Spleen (tissue), 11 donors: ENCODE measurements around the gene TTC23. TPM values are rescaled to one million over a fixed set of nuclear protein-coding genes. Genes with fewer than 3 reads are reported as not detected.

Source experiments
- DNase-seq: peaks from one replicate; pipeline ENCODE4 v3.0.0-alpha.2; 2020
- H3K27ac ChIP-seq, 8 donors: fragments of 200-600 bp; sonication (generic) in 7 of 8; 1 replicate in 4 of 8; 2 replicates in 4 of 8; pipeline versions ENCODE4 v1.5.0 to v1.8.0; 2016 to 2021; ENCODE audit warnings: inconsistent platforms in 4 of 8, mild to moderate bottlenecking in 4 of 8, moderate library complexity in 1 of 8
- H3K27me3 ChIP-seq, 7 donors: fragments of 200-600 bp; sonication (generic) in 6 of 7; replicated peaks in 1 of 7; 1 replicate in 4 of 7; 2 replicates in 3 of 7; pipeline versions ENCODE4 v1.5.0 to v1.8.0; 2016 to 2021; ENCODE audit warnings: inconsistent platforms in 3 of 7, mild to moderate bottlenecking in 1 of 7
- H3K36me3 ChIP-seq, 6 donors: fragments of 200-600 bp; sonication (generic) in 5 of 6; 1 replicate in 4 of 6; 2 replicates in 2 of 6; pipeline versions ENCODE4 v1.5.0 to v1.8.0; 2016 to 2021; ENCODE audit warnings: inconsistent platforms in 2 of 6
- H3K4me1 ChIP-seq, 6 donors: fragments of 200-600 bp; sonication (generic) in 5 of 6; 1 replicate in 3 of 6; 2 replicates in 3 of 6; pipeline versions ENCODE4 v1.5.0 to v1.8.0; 2016 to 2021; ENCODE audit warnings: inconsistent platforms in 3 of 6
- H3K4me3 ChIP-seq, 8 donors: fragments of 200-600 bp; sonication (generic) in 7 of 8; 1 replicate in 4 of 8; 2 replicates in 4 of 8; pipeline versions ENCODE4 v1.5.0 to v1.8.0; 2016 to 2021; ENCODE audit warnings: inconsistent platforms in 4 of 8, mild to moderate bottlenecking in 4 of 8, moderate library complexity in 2 of 8
- H3K9me3 ChIP-seq, 8 donors: fragments of 200-600 bp; sonication (generic) in 7 of 8; 1 replicate in 4 of 8; 2 replicates in 4 of 8; pipeline versions ENCODE4 v1.5.0 to v1.8.0; 2016 to 2021; ENCODE audit warnings: inconsistent platforms in 4 of 8
- CTCF ChIP-seq, 11 experiments: fragments of 200-600 bp in 7 of 11; fragments of 450-650 bp in 4 of 11; sonication (generic) in 4 of 11; IDR thresholded peaks in 8 of 11; conservative IDR thresholded peaks in 3 of 11; 1 replicate in 7 of 11; 2 replicates in 4 of 11; pipeline versions ENCODE4 v1.4.0 to v1.8.0; 2016 to 2021; ENCODE audit warnings: antibody characterized with exemption in 11 of 11, inconsistent platforms in 4 of 11, mild to moderate bottlenecking in 1 of 11
- POLR2A ChIP-seq, 3 donors: fragments of 450-650 bp; IDR thresholded peaks; one replicate each; pipeline ENCODE4 v1.5.1; 2017; ENCODE audit warnings: antibody characterized with exemption in 3 of 3, mild to moderate bottlenecking in 1 of 3
- POLR2AphosphoS5 ChIP-seq, 3 donors: sonication (generic); formaldehyde crosslinking; IDR thresholded peaks; one replicate each; pipeline ENCODE4 v1.5.1; 2017; ENCODE audit warnings: antibody characterized with exemption in 3 of 3
- WGBS, 5 donors: extraction: QIAGEN DNeasy Blood & Tissue Kit in 3 of 5; methylation state at CpG; one replicate each; pipeline versions ENCODE4 v1.1.5 to v1.1.7; 2013 to 2018; 5-methylcytosine and 5-hydroxymethylcytosine counted together
- intact Hi-C: fragments of 100-400 bp; cut with DNase I; formaldehyde crosslinking; loops from one replicate; pipeline ENCODE4 v1.15.0; 2023; ENCODE audit warnings: low total_unique reads
- polyA plus RNA-seq, 3 donors: library from polyadenylated mRNA; stranded (reverse); fragments of 200-250 nt; gene quantifications; one replicate each; pipeline ENCODE4 v1.2.1, GENCODE V29; 2013
- total RNA-seq, 7 donors: library from RNA; depleted of rRNA in 3 of 7; stranded (reverse); fragments of >200 nt in 3 of 7; fragmentation: NEBNext Ultra II Directional in 4 of 7; extraction: Animal tissue kit (Norgen Biotek cat#: 25700) in 4 of 7; gene quantifications; one replicate each; pipeline versions ENCODE4 v1.1.0 to v1.2.1, GENCODE V29; 2016 to 2021
- donor health status: healthy with polysubstance abuse.
- donor health status: DM: no; HTN: no; CAD: no; lungs with moderate emphysema.
- donor health status: DM: no; HTN: no; CAD: no.
- donor health status: Bipolar disorder and iron deficiency.
- donor health status: healthy.
- donor health status: DM: no; HTN: no; CAD: no.
- donor health status: DM: yes; HTN: yes; CAD: no.

Gene TTC23
- total and polyA plus RNA-seq, 10 donors, result 3.6 to 17.0 (median 12.0) TPM

GRCh38 chr15:99279290-99279689 is 29.9 kb upstream of the TTC23 start:
- Histone ChIP-seq H3K27me3 (no peaks in the 10 kb centered on the region), H3K36me3 (peaks cover 0 to 6% (median 0%) of the 10 kb centered on the region in 6 donors), H3K4me1 (peaks cover 0 to 45% (median 8%) of the 10 kb centered on the region in 6 donors), H3K27ac (no peak overlapping the region), H3K9me3 (no peaks in the 10 kb centered on the region), H3K4me3 (no peak overlapping the region)
- TF ChIP-seq POLR2AphosphoS5 (IDR thresholded peaks at IDR 0.05) (no peak), CTCF (IDR thresholded peaks at IDR 0.05 in 8 of 11, conservative IDR thresholded peaks at IDR 0.05 in 3 of 11) (no peak), POLR2A (IDR thresholded peaks at IDR 0.05) (no peak)
- 43 to 59% (median 54%) methylated on average over 3 of the region's 3 CpGs for WGBS, 5 donors
- intact Hi-C loops, result loop anchor here (10.0 kb wide), 1 partner anchor 476 kb away; no protein-coding TSS in a partner anchor
- no peak for DNase-seq

GRCh38 chr15:99275525-99276128 is 26.2 kb upstream of the TTC23 start:
- intact Hi-C loops, result loop anchor here (10.0 kb wide), 1 partner anchor 479 kb away; no protein-coding TSS in a partner anchor
- no peak overlapping the region for H3K27ac ChIP-seq
- H3K36me3 ChIP-seq, result peaks cover 0 to 6% (median 0%) of the 10 kb centered on the region in 6 donors
- no peaks in the 10 kb centered on the region for H3K27me3 ChIP-seq
- peaks cover 0 to 28% (median 3%) of the 10 kb centered on the region in 6 donors for H3K4me1 ChIP-seq
- DNase-seq, result no peak
- TF ChIP-seq POLR2A (IDR thresholded peaks at IDR 0.05) (no peak), POLR2AphosphoS5 (IDR thresholded peaks at IDR 0.05) (no peak), CTCF (IDR thresholded peaks at IDR 0.05 in 8 of 11, conservative IDR thresholded peaks at IDR 0.05 in 3 of 11) (no peak)
- H3K9me3 ChIP-seq, result no peaks in the 10 kb centered on the region
- 68 to 89% (median 79%) methylated on average over 9 of the region's 9 CpGs for WGBS, 5 donors
- H3K4me3 ChIP-seq, result no peak overlapping the region

- H3K27me3 ChIP-seq, result no peaks in the 10 kb centered on the region
- H3K27ac ChIP-seq, result no peak overlapping the region
- WGBS, 5 donors, result 97 to 100% (median 97%) methylated on average over 2 of the region's 2 CpGs
- peaks cover 0 to 24% (median 3%) of the 10 kb centered on the region in 6 donors for H3K4me1 ChIP-seq
- no peak overlapping the region for H3K4me3 ChIP-seq
- intact Hi-C loops, result loop anchor here (10.0 kb wide), 1 partner anchor 480 kb away; no protein-coding TSS in a partner anchor
- DNase-seq, result no peak
- H3K36me3 ChIP-seq, result peaks cover 0 to 6% (median 0%) of the 10 kb centered on the region in 6 donors
- TF ChIP-seq CTCF (IDR thresholded peaks at IDR 0.05 in 8 of 11, conservative IDR thresholded peaks at IDR 0.05 in 3 of 11) (no peak), POLR2AphosphoS5 (IDR thresholded peaks at IDR 0.05) (no peak), POLR2A (IDR thresholded peaks at IDR 0.05) (no peak)
- H3K9me3 ChIP-seq, result no peaks in the 10 kb centered on the region
Measured at GRCh38 chr15:99275061-99275460, 25.7 kb upstream of the TTC23 start.

GRCh38 chr15:99273801-99274200 is 24.4 kb upstream of the TTC23 start:
- no peak overlapping the region for H3K4me3 ChIP-seq
- intact Hi-C loops, result loop anchor here (10.0 kb wide), 1 partner anchor 481 kb away; no protein-coding TSS in a partner anchor
- no peaks in the 10 kb centered on the region for H3K9me3 ChIP-seq
- WGBS, 5 donors, result 82 to 93% (median 87%) methylated on average over 3 of the region's 3 CpGs
- H3K27ac ChIP-seq, result no peak overlapping the region
- H3K27me3 ChIP-seq, result no peaks in the 10 kb centered on the region
- no peak for DNase-seq
- peaks cover 0 to 17% (median 3%) of the 10 kb centered on the region in 6 donors for H3K4me1 ChIP-seq
- no peak for TF ChIP-seq CTCF (IDR thresholded peaks at IDR 0.05 in 8 of 11, conservative IDR thresholded peaks at IDR 0.05 in 3 of 11)
- no peak for TF ChIP-seq POLR2A (IDR thresholded peaks at IDR 0.05)
- no peak for TF ChIP-seq POLR2AphosphoS5 (IDR thresholded peaks at IDR 0.05)
- no peaks in the 10 kb centered on the region for H3K36me3 ChIP-seq
